ENCODE measurements around the gene SVIL. TPM values are rescaled to one million over a fixed set of nuclear protein-coding genes. Genes with fewer than 3 reads are reported as not detected.

SVIL gene
- total and polyA plus RNA-seq, 4 donors, result 68.4 to 374 (median 211) TPM

- H3K27ac ChIP-seq (ENCODE audit: low read depth in 1 of 2, low read length in 2 of 2), result peak overlapping the region; percentile 63 to 79
- peak; percentile 4 for ATAC-seq (ENCODE audit: low FRiP score)
- H3K4me1 ChIP-seq (ENCODE audit: control insufficient read depth in 1 of 2, insufficient read depth in 2 of 2, low read length in 2 of 2), result peaks cover 10 to 15% of the 10 kb centered on the region in 2 donors
- 2 to 5% methylated on average over 8 of the region's 8 CpGs for WGBS, 2 donors
- H3K9me3 ChIP-seq (ENCODE audit: control insufficient read depth, low read length), result no peaks in the 10 kb centered on the region
- no peak for DNase-seq
- H3K4me3 ChIP-seq (ENCODE audit: low read length in 2 of 2), result no peak overlapping the region
- H3K27me3 ChIP-seq (ENCODE audit: control insufficient read depth in 1 of 2, insufficient read depth in 2 of 2, low read length in 1 of 2), result no peaks in the 10 kb centered on the region
- peaks cover 0 to 5% of the 10 kb centered on the region in 2 donors for H3K36me3 ChIP-seq (ENCODE audit: control insufficient read depth in 1 of 2, insufficient read depth in 2 of 2, low read length in 1 of 2)
- intact Hi-C loops (cut with DNase I), result no loop called here
Measured at GRCh38 chr10:29646238-29646902, 11.6 kb upstream of the SVIL start.

GRCh38 chr10:29643771-29644501 is 9.2 kb upstream of the SVIL start:
- DNase-seq (peak in 1 of 2 donors; percentile 80), ATAC-seq (ENCODE audit: low FRiP score) (peak; percentile 72)
- intact Hi-C loops (cut with DNase I), result no loop called here
- Histone ChIP-seq H3K27me3 (ENCODE audit: control insufficient read depth in 1 of 2, insufficient read depth in 2 of 2, low read length in 1 of 2) (no peaks in the 10 kb centered on the region), H3K27ac (ENCODE audit: low read depth in 1 of 2, low read length in 2 of 2) (peak overlapping the region in 1 of 2 donors; percentile 10), H3K4me1 (ENCODE audit: control insufficient read depth in 1 of 2, insufficient read depth in 2 of 2, low read length in 2 of 2) (peaks cover 2 to 10% of the 10 kb centered on the region in 2 donors), H3K9me3 (ENCODE audit: control insufficient read depth, low read length) (no peaks in the 10 kb centered on the region), H3K4me3 (ENCODE audit: low read length in 2 of 2) (no peak overlapping the region), H3K36me3 (ENCODE audit: control insufficient read depth in 1 of 2, insufficient read depth in 2 of 2, low read length in 1 of 2) (no peaks in the 10 kb centered on the region)
- 32 to 36% methylated on average over 12 of the region's 12 CpGs for WGBS, 2 donors

DNA sequence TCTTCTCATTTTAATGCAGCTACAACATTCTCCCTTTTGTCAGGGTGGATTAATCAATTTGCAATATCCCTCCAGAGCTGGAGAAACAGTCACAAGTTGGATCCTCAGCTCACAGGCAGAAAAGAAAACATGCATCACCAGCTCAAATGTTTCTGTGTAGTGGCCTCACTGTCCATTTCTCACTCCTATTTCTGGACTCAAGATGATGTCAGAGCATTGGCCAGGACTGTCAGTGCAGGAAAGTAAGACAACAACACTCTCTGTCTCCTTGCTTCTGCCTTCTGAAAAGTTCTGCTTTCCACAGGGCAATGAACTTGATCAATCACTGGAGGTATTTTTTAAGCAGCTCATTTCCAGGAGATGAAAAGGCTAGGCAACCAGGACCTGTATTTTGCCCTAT is 8.2 kb upstream of the SVIL start:
- Histone ChIP-seq H3K9me3 (ENCODE audit: control insufficient read depth, low read length) (no peaks in the 10 kb centered on the region), H3K36me3 (ENCODE audit: control insufficient read depth in 1 of 2, insufficient read depth in 2 of 2, low read length in 1 of 2) (no peaks in the 10 kb centered on the region), H3K27me3 (ENCODE audit: control insufficient read depth in 1 of 2, insufficient read depth in 2 of 2, low read length in 1 of 2) (no peaks in the 10 kb centered on the region), H3K4me3 (ENCODE audit: low read length in 2 of 2) (no peak overlapping the region), H3K27ac (ENCODE audit: low read depth in 1 of 2, low read length in 2 of 2) (peak overlapping the region in 1 of 2 donors; percentile 24), H3K4me1 (ENCODE audit: control insufficient read depth in 1 of 2, insufficient read depth in 2 of 2, low read length in 2 of 2) (peaks cover 2 to 9% of the 10 kb centered on the region in 2 donors)
- intact Hi-C loops (cut with DNase I), result no loop called here
- DNase-seq, result no peak
- ATAC-seq (ENCODE audit: low FRiP score), result peak; percentile 80

DNA sequence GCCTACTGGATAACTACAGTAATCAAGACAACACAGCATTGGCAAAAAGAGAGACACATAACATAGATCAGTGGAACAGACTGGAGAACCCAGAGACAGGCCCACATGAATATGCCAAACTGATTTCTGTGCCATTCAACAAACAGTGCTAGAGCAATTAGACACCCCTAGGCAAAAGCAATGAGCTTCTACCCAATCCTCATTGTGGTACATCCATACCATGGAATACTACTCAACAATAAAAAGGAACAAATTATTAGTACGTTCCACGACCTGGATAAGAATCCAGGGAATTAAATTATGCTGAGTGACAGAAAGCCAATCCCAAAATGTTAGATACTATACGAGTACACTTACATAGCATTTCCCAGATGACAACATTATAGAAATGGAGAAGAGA is 2.8 kb upstream of the SVIL start:
- peaks cover 2 to 4% of the 10 kb centered on the region in 2 donors for H3K4me1 ChIP-seq (ENCODE audit: control insufficient read depth in 1 of 2, insufficient read depth in 2 of 2, low read length in 2 of 2)
- DNase-seq (no peak), ATAC-seq (ENCODE audit: low FRiP score) (no peak)
- intact Hi-C loops (cut with DNase I), result no loop called here
- no peak overlapping the region for H3K4me3 ChIP-seq (ENCODE audit: low read length in 2 of 2)
- no peaks in the 10 kb centered on the region for H3K27me3 ChIP-seq (ENCODE audit: control insufficient read depth in 1 of 2, insufficient read depth in 2 of 2, low read length in 1 of 2)
- 94 to 97% methylated on average over 3 of the region's 3 CpGs for WGBS, 2 donors
- no peaks in the 10 kb centered on the region for H3K36me3 ChIP-seq (ENCODE audit: control insufficient read depth in 1 of 2, insufficient read depth in 2 of 2, low read length in 1 of 2)
- H3K9me3 ChIP-seq (ENCODE audit: control insufficient read depth, low read length), result no peaks in the 10 kb centered on the region
- no peak overlapping the region for H3K27ac ChIP-seq (ENCODE audit: low read depth in 1 of 2, low read length in 2 of 2)

DNA sequence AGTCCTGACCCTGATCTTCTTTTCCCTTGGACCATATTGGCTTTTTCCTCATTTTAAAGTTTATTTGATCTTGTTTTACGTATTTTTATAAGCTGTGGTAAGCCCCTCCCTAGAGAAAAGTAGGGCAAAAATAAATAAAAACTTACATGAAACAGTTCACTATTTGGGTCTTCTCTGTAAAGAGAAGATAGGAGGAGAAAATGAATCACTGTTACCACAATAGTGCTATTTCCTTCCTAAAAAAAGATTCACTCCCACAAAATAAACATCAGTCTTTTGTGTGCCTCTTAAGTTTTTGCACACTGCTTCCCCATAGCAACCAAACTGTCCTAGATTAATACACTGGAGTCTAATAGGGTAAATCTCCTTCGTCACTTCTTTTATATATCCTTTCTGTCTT is 1.4 kb upstream of the SVIL start:
- ATAC-seq (ENCODE audit: low FRiP score) (peak; percentile 49), DNase-seq (no peak)
- 9 to 23% methylated on average over 2 of the region's 2 CpGs for WGBS, 2 donors
- intact Hi-C loops (cut with DNase I), result no loop called here
- Histone ChIP-seq H3K27me3 (ENCODE audit: control insufficient read depth in 1 of 2, insufficient read depth in 2 of 2, low read length in 1 of 2) (no peaks in the 10 kb centered on the region), H3K27ac (ENCODE audit: low read depth in 1 of 2, low read length in 2 of 2) (no peak overlapping the region), H3K36me3 (ENCODE audit: control insufficient read depth in 1 of 2, insufficient read depth in 2 of 2, low read length in 1 of 2) (no peaks in the 10 kb centered on the region), H3K9me3 (ENCODE audit: control insufficient read depth, low read length) (no peaks in the 10 kb centered on the region), H3K4me1 (ENCODE audit: control insufficient read depth in 1 of 2, insufficient read depth in 2 of 2, low read length in 2 of 2) (peaks cover 0 to 4% of the 10 kb centered on the region in 2 donors), H3K4me3 (ENCODE audit: low read length in 2 of 2) (no peak overlapping the region)

- no peak overlapping the region for H3K4me3 ChIP-seq (ENCODE audit: low read length in 2 of 2)
- peaks cover 0 to 9% of the 10 kb centered on the region in 2 donors for H3K4me1 ChIP-seq (ENCODE audit: control insufficient read depth in 1 of 2, insufficient read depth in 2 of 2, low read length in 2 of 2)
- no peak for ATAC-seq (ENCODE audit: low FRiP score)
- WGBS, 2 donors, result 52 to 61% methylated on average over 4 of the region's 4 CpGs
- no peaks in the 10 kb centered on the region for H3K9me3 ChIP-seq (ENCODE audit: control insufficient read depth, low read length)
- intact Hi-C loops (cut with DNase I), result no loop called here
- H3K27ac ChIP-seq (ENCODE audit: low read depth in 1 of 2, low read length in 2 of 2), result peak overlapping the region; percentile 0 to 93
- H3K27me3 ChIP-seq (ENCODE audit: control insufficient read depth in 1 of 2, insufficient read depth in 2 of 2, low read length in 1 of 2), result no peaks in the 10 kb centered on the region
- H3K36me3 ChIP-seq (ENCODE audit: control insufficient read depth in 1 of 2, insufficient read depth in 2 of 2, low read length in 1 of 2), result no peaks in the 10 kb centered on the region
- DNase-seq, result no peak
Measured at GRCh38 chr10:29635711-29636144, 957 bp upstream of the SVIL start.

DNA sequence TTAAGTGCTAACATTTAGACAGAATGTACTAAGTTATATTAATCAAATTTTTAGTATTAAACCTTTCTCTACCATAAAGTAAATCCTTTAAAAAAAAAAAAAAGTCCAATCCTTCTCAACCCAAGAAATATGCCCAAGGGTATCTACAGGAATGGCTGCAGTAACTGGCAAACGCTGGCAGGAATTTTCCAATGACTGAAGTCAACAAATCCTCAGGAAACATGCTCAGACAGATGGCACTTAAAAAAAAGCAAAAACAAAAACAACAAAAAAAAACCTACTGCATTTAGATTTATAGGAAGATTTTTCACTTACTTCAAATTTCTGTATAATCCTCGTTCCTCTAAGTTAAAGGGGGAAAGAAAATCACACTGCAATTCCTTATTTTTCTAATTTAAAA is 666 bp downstream of the SVIL start:
- peaks cover 4 to 9% of the 10 kb centered on the region in 2 donors for H3K4me1 ChIP-seq (ENCODE audit: control insufficient read depth in 1 of 2, insufficient read depth in 2 of 2, low read length in 2 of 2)
- intact Hi-C loops (cut with DNase I), result loop anchor here in 1 of 2 donors (5.0 kb wide), 2 partner anchors 37 to 103 kb away; no protein-coding TSS in a partner anchor
- 7 to 13% methylated on average over 2 of the region's 2 CpGs for WGBS, 2 donors

DNA sequence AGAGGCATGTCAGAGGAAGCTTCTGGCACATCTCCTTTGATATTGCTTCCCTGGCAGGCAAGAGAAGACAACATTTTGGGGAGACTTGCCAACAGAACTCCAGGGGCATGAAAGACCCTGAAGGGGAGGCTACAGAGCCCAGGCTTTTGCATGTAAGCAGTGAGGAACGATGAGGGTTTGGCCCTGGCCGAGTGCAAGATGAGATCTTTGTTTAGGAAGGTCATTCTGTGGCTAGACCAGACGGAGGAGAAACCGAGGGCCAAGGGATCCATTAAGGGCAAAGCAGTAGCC is 3.8 kb downstream of the SVIL start:
- Histone ChIP-seq H3K36me3 (ENCODE audit: control insufficient read depth in 1 of 2, insufficient read depth in 2 of 2, low read length in 1 of 2) (no peaks in the 10 kb centered on the region), H3K27ac (ENCODE audit: low read depth in 1 of 2, low read length in 2 of 2) (peak overlapping the region in 1 of 2 donors; percentile 83), H3K27me3 (ENCODE audit: control insufficient read depth in 1 of 2, insufficient read depth in 2 of 2, low read length in 1 of 2) (no peaks in the 10 kb centered on the region), H3K4me1 (ENCODE audit: control insufficient read depth in 1 of 2, insufficient read depth in 2 of 2, low read length in 2 of 2) (peaks cover 9 to 15% of the 10 kb centered on the region in 2 donors), H3K4me3 (ENCODE audit: low read length in 2 of 2) (peak overlapping the region in 1 of 2 donors; percentile 44), H3K9me3 (ENCODE audit: control insufficient read depth, low read length) (no peaks in the 10 kb centered on the region)
- 39 to 58% methylated on average over 4 of the region's 4 CpGs for WGBS, 2 donors
- no peak for DNase-seq
- intact Hi-C loops (cut with DNase I), result loop anchor here in 1 of 2 donors (5.0 kb wide), 2 partner anchors 34 to 106 kb away; no protein-coding TSS in a partner anchor
- ATAC-seq (ENCODE audit: low FRiP score), result no peak

More for the DNA sequence above, 666 bp downstream of the SVIL start:
- H3K9me3 ChIP-seq (ENCODE audit: control insufficient read depth, low read length), result no peaks in the 10 kb centered on the region
- no peaks in the 10 kb centered on the region for H3K27me3 ChIP-seq (ENCODE audit: control insufficient read depth in 1 of 2, insufficient read depth in 2 of 2, low read length in 1 of 2)
- H3K27ac ChIP-seq (ENCODE audit: low read depth in 1 of 2, low read length in 2 of 2), result peak overlapping the region in 1 of 2 donors; percentile 87
- DNase-seq (no peak), ATAC-seq (ENCODE audit: low FRiP score) (no peak)
- H3K36me3 ChIP-seq (ENCODE audit: control insufficient read depth in 1 of 2, insufficient read depth in 2 of 2, low read length in 1 of 2), result no peaks in the 10 kb centered on the region
- peak overlapping the region; percentile 76 to 95 for H3K4me3 ChIP-seq (ENCODE audit: low read length in 2 of 2)
